Endodermal cell (in vitro differentiated cells): ENCODE measurements around the gene ADAMTS2. TPM values are rescaled to one million over a fixed set of nuclear protein-coding genes. Genes with fewer than 3 reads are reported as not detected.
A peak's percentile ranks its signal among the peaks of the same experiment; 100 is the strongest.

Source experiments
- DNase-seq: peaks from one replicate; pipeline ENCODE4 v3.0.0-alpha.2; 2017
- H3K27ac ChIP-seq: 2 replicates; pipeline ENCODE4 v1.5.1; 2013; ENCODE audit warnings: mild to moderate bottlenecking, low read depth, low read length, moderate library complexity
- H3K27me3 ChIP-seq: 2 replicates; pipeline ENCODE4 v1.6.1; 2013; ENCODE audit warnings: mild to moderate bottlenecking, low read length, moderate library complexity; ENCODE audit not compliant: insufficient read depth, control insufficient read depth, poor library complexity, severe bottlenecking
- H3K36me3 ChIP-seq: 2 replicates; pipeline ENCODE4 v1.7.0; 2013; ENCODE audit warnings: mild to moderate bottlenecking, low read length, moderate library complexity; ENCODE audit not compliant: control insufficient read depth, insufficient read depth
- H3K4me1 ChIP-seq: one replicate; pipeline ENCODE4 v1.7.0; 2013; ENCODE audit warnings: low read length; ENCODE audit not compliant: control insufficient read depth, insufficient read depth
- H3K4me3 ChIP-seq: 2 replicates; pipeline ENCODE4 v1.5.1; 2013; ENCODE audit warnings: mild to moderate bottlenecking, low read length, moderate library complexity
- H3K9ac ChIP-seq: 2 replicates; pipeline ENCODE4 v1.6.1; 2013; ENCODE audit warnings: mild to moderate bottlenecking, low read length, moderate library complexity; ENCODE audit not compliant: poor library complexity, severe bottlenecking; ENCODE audit errors: extremely low read depth
- H3K9me3 ChIP-seq: 2 replicates; pipeline ENCODE4 v1.6.1; 2013; ENCODE audit warnings: mild to moderate bottlenecking, low read length, moderate library complexity; ENCODE audit not compliant: control insufficient read depth
- H3K27ac Mint-ChIP-seq: 2 replicates; pipeline ENCODE4 v1.8.0; 2020; ENCODE audit warnings: mixed read lengths
- H3K27me3 Mint-ChIP-seq: 2 replicates; pipeline ENCODE4 v1.8.0; 2021; ENCODE audit warnings: mild to moderate bottlenecking, mixed read lengths; ENCODE audit not compliant: insufficient read depth
- H3K36me3 Mint-ChIP-seq: 2 replicates; pipeline ENCODE4 v1.8.0; 2020; ENCODE audit warnings: low read depth, mixed read lengths
- H3K4me1 Mint-ChIP-seq: 2 replicates; pipeline ENCODE4 v1.8.0; 2020; ENCODE audit warnings: mixed read lengths
- H3K4me3 Mint-ChIP-seq: 2 replicates; pipeline ENCODE4 v1.8.0; 2020; ENCODE audit warnings: mild to moderate bottlenecking, moderate library complexity, mixed read lengths
- H3K9me3 Mint-ChIP-seq: 2 replicates; pipeline ENCODE4 v1.8.0; 2020; ENCODE audit warnings: mild to moderate bottlenecking, mixed read lengths
- WGBS, 2 experiments: methylation state at CpG; one replicate each; pipeline versions ENCODE4 v1.1.5 to v1.1.7; 2013; ENCODE audit warnings: missing lambda C conversion rate in 2 of 2, mixed read lengths in 1 of 2; ENCODE audit not compliant: insufficient coverage in 1 of 2, insufficient read length in 1 of 2; 5-methylcytosine and 5-hydroxymethylcytosine counted together
- total RNA-seq, 2 donors: library from RNA; stranded (reverse); fragmentation: NEBNext Ultra II Directional in 1 of 2; extraction: Animal tissue kit (Norgen Biotek cat#: 25700) in 1 of 2; gene quantifications; 2 replicates in 1 of 2; 3 replicates in 1 of 2; pipeline ENCODE4 v1.2.1, GENCODE V29; 2021
- TF ChIP-seq, protein P1 (sequence below): fragments of 200-600 bp; sonication (generic); conservative IDR thresholded peaks from 2 replicates; pipeline ENCODE4 v1.5.0; 2021; ENCODE audit warnings: antibody characterized with exemption, mild to moderate bottlenecking

ADAMTS2 gene
- total RNA-seq, 2 donors from 2014 or later: 1.2 to 2.6 TPM

DNA sequence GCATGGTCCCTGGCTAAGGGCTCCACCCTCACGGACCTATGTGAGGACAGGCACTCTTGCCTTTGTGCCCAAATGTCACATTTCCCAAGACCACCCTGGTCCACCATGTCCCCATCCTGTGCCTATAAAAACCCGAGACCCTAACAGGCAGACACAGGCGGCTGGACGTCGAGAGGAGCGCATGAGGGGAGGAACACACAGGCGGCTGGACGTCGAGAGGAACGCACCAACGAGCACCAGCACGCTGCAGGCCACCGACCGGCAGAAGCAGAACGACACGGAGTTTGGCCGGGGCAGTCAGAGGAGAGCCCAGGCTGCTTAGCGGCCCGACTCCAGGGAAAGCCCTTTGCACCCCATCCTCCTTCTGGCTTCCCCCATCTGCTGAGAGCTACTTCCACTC, 119.9 kb downstream of the ADAMTS2 start:
- Histone ChIP-seq H3K27me3 (no peaks in the 10 kb centered on the region), H3K9ac (no peak overlapping the region), H3K9me3 (peaks cover 20% of the 10 kb centered on the region), H3K36me3 (no peaks in the 10 kb centered on the region), H3K4me1 (no peaks in the 10 kb centered on the region), H3K27ac (no peak overlapping the region), H3K4me3 (no peak overlapping the region)
- Mint-ChIP-seq H3K9me3 (peaks cover 29% of the 10 kb centered on the region), H3K4me1 (peaks cover 13% of the 10 kb centered on the region), H3K36me3 (peaks cover 12% of the 10 kb centered on the region), H3K27ac (no peak overlapping the region), H3K4me3 (no peak overlapping the region), H3K27me3 (no peaks in the 10 kb centered on the region)
- TF ChIP-seq, protein P1, sequence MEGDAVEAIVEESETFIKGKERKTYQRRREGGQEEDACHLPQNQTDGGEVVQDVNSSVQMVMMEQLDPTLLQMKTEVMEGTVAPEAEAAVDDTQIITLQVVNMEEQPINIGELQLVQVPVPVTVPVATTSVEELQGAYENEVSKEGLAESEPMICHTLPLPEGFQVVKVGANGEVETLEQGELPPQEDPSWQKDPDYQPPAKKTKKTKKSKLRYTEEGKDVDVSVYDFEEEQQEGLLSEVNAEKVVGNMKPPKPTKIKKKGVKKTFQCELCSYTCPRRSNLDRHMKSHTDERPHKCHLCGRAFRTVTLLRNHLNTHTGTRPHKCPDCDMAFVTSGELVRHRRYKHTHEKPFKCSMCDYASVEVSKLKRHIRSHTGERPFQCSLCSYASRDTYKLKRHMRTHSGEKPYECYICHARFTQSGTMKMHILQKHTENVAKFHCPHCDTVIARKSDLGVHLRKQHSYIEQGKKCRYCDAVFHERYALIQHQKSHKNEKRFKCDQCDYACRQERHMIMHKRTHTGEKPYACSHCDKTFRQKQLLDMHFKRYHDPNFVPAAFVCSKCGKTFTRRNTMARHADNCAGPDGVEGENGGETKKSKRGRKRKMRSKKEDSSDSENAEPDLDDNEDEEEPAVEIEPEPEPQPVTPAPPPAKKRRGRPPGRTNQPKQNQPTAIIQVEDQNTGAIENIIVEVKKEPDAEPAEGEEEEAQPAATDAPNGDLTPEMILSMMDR: no peak
- 94 to 100% methylated on average over 4 to 19 of the region's 19 CpGs for WGBS, 2 experiments
- DNase-seq: peak; percentile 28

DNA sequence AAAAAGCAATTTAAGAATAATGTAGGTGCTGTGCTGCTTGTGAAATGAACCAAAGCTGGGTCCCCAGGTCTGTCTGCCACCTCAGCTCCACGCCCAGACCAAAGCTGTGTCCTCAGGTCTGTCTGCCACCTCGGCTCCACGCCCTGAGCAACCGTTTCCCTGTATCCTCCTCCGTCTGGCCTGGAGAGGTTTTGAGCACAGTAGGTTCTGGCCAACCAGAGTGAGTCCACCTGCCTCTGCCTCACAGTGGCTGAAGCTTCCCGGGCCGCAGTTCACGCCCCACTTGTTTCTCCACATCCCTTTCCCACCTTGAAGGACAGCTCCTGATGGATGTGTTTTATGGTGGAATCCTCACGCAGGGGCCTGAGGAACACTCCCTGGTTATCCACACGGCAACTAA, 120.5 kb downstream of the ADAMTS2 start:
- Histone ChIP-seq H3K4me3 (no peak overlapping the region), H3K9ac (no peak overlapping the region), H3K36me3 (no peaks in the 10 kb centered on the region), H3K27ac (no peak overlapping the region), H3K9me3 (peaks cover 20% of the 10 kb centered on the region), H3K27me3 (no peaks in the 10 kb centered on the region), H3K4me1 (no peaks in the 10 kb centered on the region)
- H3K4me3 Mint-ChIP-seq: no peak overlapping the region
- 79 to 87% methylated on average over 5 to 10 of the region's 10 CpGs for WGBS, 2 experiments
- H3K9me3 Mint-ChIP-seq: peaks cover 29% of the 10 kb centered on the region
- peaks cover 11% of the 10 kb centered on the region for H3K4me1 Mint-ChIP-seq
- TF ChIP-seq, protein P1: no peak
- no peaks in the 10 kb centered on the region for H3K27me3 Mint-ChIP-seq
- no peak overlapping the region for H3K27ac Mint-ChIP-seq
- peaks cover 12% of the 10 kb centered on the region for H3K36me3 Mint-ChIP-seq
- DNase-seq: peak; percentile 3

DNA sequence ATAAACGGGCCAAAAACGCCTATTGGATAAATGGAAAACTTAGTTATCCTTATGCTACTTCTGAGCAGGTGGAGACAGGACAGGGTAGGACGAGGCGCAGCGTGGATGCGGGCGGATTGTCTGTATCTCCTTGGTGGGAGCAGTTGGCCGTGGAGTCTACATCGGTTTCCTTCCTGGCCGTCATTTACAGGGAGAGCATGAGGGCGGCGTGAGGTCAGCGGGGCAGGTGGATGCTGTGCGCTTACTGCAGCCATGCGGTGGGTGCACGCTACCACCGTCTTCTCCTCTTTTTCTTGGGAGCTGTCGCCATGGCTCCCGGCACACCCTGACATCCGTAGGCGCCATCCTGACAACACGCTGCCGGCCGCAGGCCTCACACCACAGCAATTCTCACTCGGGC, 121.3 kb downstream of the ADAMTS2 start:
- H3K36me3 Mint-ChIP-seq: peaks cover 12% of the 10 kb centered on the region
- Histone ChIP-seq H3K36me3 (no peaks in the 10 kb centered on the region), H3K4me3 (no peak overlapping the region), H3K4me1 (no peaks in the 10 kb centered on the region), H3K27me3 (no peaks in the 10 kb centered on the region), H3K27ac (no peak overlapping the region), H3K9ac (no peak overlapping the region), H3K9me3 (peaks cover 20% of the 10 kb centered on the region)
- peaks cover 6% of the 10 kb centered on the region for H3K4me1 Mint-ChIP-seq
- H3K9me3 Mint-ChIP-seq: peaks cover 29% of the 10 kb centered on the region
- TF ChIP-seq, protein P1: no peak
- 94 to 95% methylated on average over 18 to 25 of the region's 25 CpGs for WGBS, 2 experiments
- H3K27me3 Mint-ChIP-seq: no peaks in the 10 kb centered on the region
- H3K4me3 Mint-ChIP-seq: no peak overlapping the region
- no peak overlapping the region for H3K27ac Mint-ChIP-seq
- DNase-seq: no peak
